GM23338 (cell line): ENCODE measurements around the gene DEXI.
A peak's percentile ranks its signal among the peaks of the same experiment; 100 is the strongest.

Source experiments
- EZH2phosphoT487 ChIP-seq: fragments of 200-600 bp; sonication (generic); IDR thresholded peaks from one replicate; pipeline ENCODE4 v1.8.1; 2018; ENCODE audit warnings: antibody characterized with exemption; ENCODE audit not compliant: unreplicated experiment
- JUNB ChIP-seq: IDR thresholded peaks from one replicate; pipeline ENCODE4 v1.6.1; 2016; ENCODE audit warnings: antibody characterized with exemption; ENCODE audit not compliant: unreplicated experiment
- TF ChIP-seq, protein P1 (sequence below), 2 experiments: fragments of 200-600 bp in 1 of 2; sonication (generic) in 1 of 2; conservative IDR thresholded peaks; 2 replicates each; pipeline versions ENCODE4 v1.5.1 to v1.6.1; 2016 to 2017; ENCODE audit warnings: antibody characterized with exemption in 2 of 2, low read depth in 2 of 2, mild to moderate bottlenecking in 2 of 2, moderate library complexity in 1 of 2

DNA sequence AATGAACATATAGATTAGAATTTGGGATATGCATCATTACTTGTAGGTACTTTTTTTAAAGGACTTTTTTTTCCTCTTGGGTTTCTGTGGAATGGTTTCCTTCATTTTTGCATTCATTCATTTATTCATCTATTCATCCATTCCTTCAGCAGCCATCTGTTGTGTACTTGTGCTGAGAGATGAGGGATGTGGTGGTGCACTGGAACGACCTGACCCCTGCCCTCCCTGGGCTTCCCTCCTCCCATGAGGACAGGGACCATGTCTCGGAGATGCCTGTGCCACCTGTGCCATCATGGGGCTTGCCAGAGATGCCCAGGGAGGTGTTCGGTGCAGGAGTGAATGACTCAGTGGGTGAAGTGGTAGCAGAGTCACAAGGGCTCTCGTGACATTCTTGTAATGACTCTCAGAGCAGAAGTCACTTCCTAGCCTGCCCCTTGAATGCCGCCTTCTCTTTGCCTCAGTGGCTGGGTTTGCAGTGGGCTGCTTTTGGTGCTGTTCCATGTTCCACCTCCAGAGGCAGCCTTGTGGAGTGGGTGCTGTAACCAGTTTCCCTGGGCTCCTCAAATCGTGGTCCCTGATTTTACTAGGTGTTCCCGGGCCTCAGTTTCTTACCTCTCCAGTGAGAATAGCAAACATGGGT is 46.0 kb upstream of the DEXI start:
- TF ChIP-seq, protein P1, sequence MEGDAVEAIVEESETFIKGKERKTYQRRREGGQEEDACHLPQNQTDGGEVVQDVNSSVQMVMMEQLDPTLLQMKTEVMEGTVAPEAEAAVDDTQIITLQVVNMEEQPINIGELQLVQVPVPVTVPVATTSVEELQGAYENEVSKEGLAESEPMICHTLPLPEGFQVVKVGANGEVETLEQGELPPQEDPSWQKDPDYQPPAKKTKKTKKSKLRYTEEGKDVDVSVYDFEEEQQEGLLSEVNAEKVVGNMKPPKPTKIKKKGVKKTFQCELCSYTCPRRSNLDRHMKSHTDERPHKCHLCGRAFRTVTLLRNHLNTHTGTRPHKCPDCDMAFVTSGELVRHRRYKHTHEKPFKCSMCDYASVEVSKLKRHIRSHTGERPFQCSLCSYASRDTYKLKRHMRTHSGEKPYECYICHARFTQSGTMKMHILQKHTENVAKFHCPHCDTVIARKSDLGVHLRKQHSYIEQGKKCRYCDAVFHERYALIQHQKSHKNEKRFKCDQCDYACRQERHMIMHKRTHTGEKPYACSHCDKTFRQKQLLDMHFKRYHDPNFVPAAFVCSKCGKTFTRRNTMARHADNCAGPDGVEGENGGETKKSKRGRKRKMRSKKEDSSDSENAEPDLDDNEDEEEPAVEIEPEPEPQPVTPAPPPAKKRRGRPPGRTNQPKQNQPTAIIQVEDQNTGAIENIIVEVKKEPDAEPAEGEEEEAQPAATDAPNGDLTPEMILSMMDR (conservative IDR thresholded peaks at IDR 0.05; ENCODE audit: low read depth in 2 of 2), result peak; percentile 51 to 63
- TF ChIP-seq JUNB (no peak), EZH2phosphoT487 (no peak)
